ENCODE results near the gene ZNF689. TPM values are rescaled to one million over a fixed set of nuclear protein-coding genes. Genes with fewer than 3 reads are reported as not detected.

The ZNF689 gene
- total and polyA plus RNA-seq, 2 of the 13 experiments (the other 11 are each of a cell fraction or from before 2014, with no cell fraction given) = 9.7 to 19.5 TPM

- TF ChIP-seq IRF1 (CRISPR knock-in tag; IDR thresholded peaks at IDR 0.05; ENCODE audit: low read depth) (no peak), ZNF713 (CRISPR knock-in tag; IDR thresholded peaks at IDR 0.05) (no peak), ZBTB4 (CRISPR knock-in tag; IDR thresholded peaks at IDR 0.05; ENCODE audit: borderline replicate concordance) (no peak), MAFK (conservative IDR thresholded peaks at IDR 0.05 in 1 of 2, IDR thresholded peaks at IDR 0.05 in 1 of 2; ENCODE audit: low read length in 2 of 2) (no peak), ZKSCAN8 (CRISPR knock-in tag; IDR thresholded peaks at IDR 0.05; ENCODE audit: borderline replicate concordance) (no peak), ZNF44 (CRISPR knock-in tag; IDR thresholded peaks at IDR 0.05) (no peak), ZNF292 (CRISPR knock-in tag; IDR thresholded peaks at IDR 0.05; ENCODE audit: borderline replicate concordance, low read depth) (no peak), HIC2 (CRISPR knock-in tag; IDR thresholded peaks at IDR 0.05; ENCODE audit: low read depth) (0 out of 2 replicates have a peak, but pooled peaks have one; percentile 26), ZNF331 (CRISPR knock-in tag; IDR thresholded peaks at IDR 0.05) (no peak), IRF2 (CRISPR knock-in tag; IDR thresholded peaks at IDR 0.05) (no peak), PTBP1 (IDR thresholded peaks at IDR 0.05; ENCODE audit: low read depth, low read length, poor library complexity, severe bottlenecking) (no peak), RFX3 (CRISPR knock-in tag; IDR thresholded peaks at IDR 0.05) (no peak), SPEN (CRISPR knock-in tag; IDR thresholded peaks at IDR 0.05; ENCODE audit: low read depth) (0 out of 2 replicates have a peak, but pooled peaks have one; percentile 21), HOXD1 (CRISPR knock-in tag; IDR thresholded peaks at IDR 0.05) (0 out of 2 replicates have a peak, but pooled peaks have one; percentile 36), ZBTB37 (CRISPR knock-in tag; IDR thresholded peaks at IDR 0.05) (no peak), HNF4A (CRISPR knock-in tag; IDR thresholded peaks at IDR 0.05) (no peak; the same call in 1 of the 2 replicates), ZNF652 (CRISPR knock-in tag; IDR thresholded peaks at IDR 0.05; ENCODE audit: borderline replicate concordance, low read depth) (no peak), NR2F2 (IDR thresholded peaks at IDR 0.05; ENCODE audit: borderline replicate concordance, low read depth) (no peak)
- TF ChIP-seq, protein P1, sequence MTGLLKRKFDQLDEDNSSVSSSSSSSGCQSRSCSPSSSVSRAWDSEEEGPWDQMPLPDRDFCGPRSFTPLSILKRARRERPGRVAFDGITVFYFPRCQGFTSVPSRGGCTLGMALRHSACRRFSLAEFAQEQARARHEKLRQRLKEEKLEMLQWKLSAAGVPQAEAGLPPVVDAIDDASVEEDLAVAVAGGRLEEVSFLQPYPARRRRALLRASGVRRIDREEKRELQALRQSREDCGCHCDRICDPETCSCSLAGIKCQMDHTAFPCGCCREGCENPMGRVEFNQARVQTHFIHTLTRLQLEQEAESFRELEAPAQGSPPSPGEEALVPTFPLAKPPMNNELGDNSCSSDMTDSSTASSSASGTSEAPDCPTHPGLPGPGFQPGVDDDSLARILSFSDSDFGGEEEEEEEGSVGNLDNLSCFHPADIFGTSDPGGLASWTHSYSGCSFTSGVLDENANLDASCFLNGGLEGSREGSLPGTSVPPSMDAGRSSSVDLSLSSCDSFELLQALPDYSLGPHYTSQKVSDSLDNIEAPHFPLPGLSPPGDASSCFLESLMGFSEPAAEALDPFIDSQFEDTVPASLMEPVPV (CRISPR knock-in tag; IDR thresholded peaks at IDR 0.05) = no peak
Observed at GRCh38 chr16:30567991-30568638, 42.1 kb downstream of the ZNF689 start (continued).

Measured in HepG2 (cell line).